GM12878 (cell line): ENCODE measurements around the gene TNFRSF8. TPM values are rescaled to one million over a fixed set of nuclear protein-coding genes. Genes with fewer than 3 reads are reported as not detected.

Experiments used
- ATF7 ChIP-seq: fragments of 450-650 bp; IDR thresholded peaks from 2 replicates; pipeline ENCODE4 v1.6.1; 2016; ENCODE audit warnings: low read depth, mild to moderate bottlenecking
- CBX3 ChIP-seq: fragments of 200-600 bp; sonication (generic); IDR thresholded peaks from 2 replicates; pipeline ENCODE4 v1.6.1; 2016; ENCODE audit warnings: low read depth, borderline replicate concordance
- CHD2 ChIP-seq: IDR thresholded peaks from 2 replicates; pipeline ENCODE4 v1.6.1; 2011; ENCODE audit warnings: low read depth, low read length, improper control_type of control experiment, borderline replicate concordance
- CREB1 ChIP-seq: IDR thresholded peaks from 2 replicates; pipeline ENCODE4 v1.6.1; 2012; ENCODE audit warnings: low read depth, mild to moderate bottlenecking, inconsistent platforms
- CREM ChIP-seq: IDR thresholded peaks from 2 replicates; pipeline ENCODE4 v1.6.1; 2014; ENCODE audit warnings: antibody characterized with exemption, low read depth
- DPF2 ChIP-seq: fragments of 450-650 bp; IDR thresholded peaks from 2 replicates; pipeline ENCODE4 v1.6.1; 2017; ENCODE audit warnings: mild to moderate bottlenecking
- EGR1 ChIP-seq, 2 experiments: IDR thresholded peaks; 1 replicate in 1 of 2; 2 replicates in 1 of 2; pipeline ENCODE4 v1.6.1; 2011 to 2012; ENCODE audit warnings: low read depth in 2 of 2, low read length in 2 of 2, borderline replicate concordance in 1 of 2, mild to moderate bottlenecking in 1 of 2, moderate library complexity in 1 of 2
- LARP7 ChIP-seq: fragments of 450-650 bp; IDR thresholded peaks from 2 replicates; pipeline ENCODE4 v1.6.1; 2017; ENCODE audit warnings: mild to moderate bottlenecking
- MXI1 ChIP-seq: fragments of 150-350 bp; IDR thresholded peaks from 2 replicates; pipeline ENCODE4 v1.6.1; 2011; ENCODE audit warnings: low read depth, mild to moderate bottlenecking, inconsistent platforms, low read length, improper control_type of control experiment
- NBN ChIP-seq: fragments of 450-650 bp; IDR thresholded peaks from 2 replicates; pipeline ENCODE4 v1.6.1; 2016
- PAX8 ChIP-seq: fragments of 450-650 bp; IDR thresholded peaks from 2 replicates; pipeline ENCODE4 v1.6.1; 2017; ENCODE audit warnings: mild to moderate bottlenecking, moderate library complexity
- RBBP5 ChIP-seq: fragments of 200-600 bp; sonication (generic); conservative IDR thresholded peaks from 2 replicates; pipeline ENCODE4 v1.6.1; 2016
- SMC3 ChIP-seq: IDR thresholded peaks from 2 replicates; pipeline ENCODE4 v1.6.1; 2011; ENCODE audit warnings: low read length, improper control_type of control experiment, borderline replicate concordance
- SPI1 ChIP-seq: IDR thresholded peaks from 2 replicates; pipeline ENCODE4 v1.6.1; 2011; ENCODE audit warnings: low read depth, mild to moderate bottlenecking, low read length, moderate library complexity, borderline replicate concordance; ENCODE audit not compliant: insufficient read depth
- TAF1 ChIP-seq: IDR thresholded peaks from 2 replicates; pipeline ENCODE4 v1.6.1; 2011; ENCODE audit warnings: mild to moderate bottlenecking, low read depth, low read length, borderline replicate concordance
- TARDBP ChIP-seq: IDR thresholded peaks from 2 replicates; pipeline ENCODE4 v1.6.1; 2016; ENCODE audit warnings: borderline replicate concordance
- YBX1 ChIP-seq: fragments of 450-650 bp; IDR thresholded peaks from 2 replicates; pipeline ENCODE4 v1.6.1; 2016; ENCODE audit warnings: antibody characterized with exemption
- YY1 ChIP-seq: IDR thresholded peaks from 2 replicates; pipeline ENCODE4 v1.6.1; 2011; ENCODE audit warnings: low read depth, mild to moderate bottlenecking, low read length
- ZNF274 ChIP-seq: IDR thresholded peaks from one replicate; pipeline ENCODE4 v1.8.0; 2011; ENCODE audit not compliant: insufficient read length, insufficient read depth
- polyA plus RNA-seq, 11 experiments: library from polyadenylated mRNA; depleted of rRNA in 4 of 11; unstranded in 6 of 11; stranded (reverse) in 5 of 11; fragments of >200 nt; fragmentation: Nextera tagmentation in 4 of 11; fragmentation: Illumina TruSeq in 1 of 11; extraction: Ambion mirVana in 4 of 11; extraction: Trizol in 1 of 11; gene quantifications; 1 replicate in 1 of 11; 2 replicates in 10 of 11; pipeline versions ENCODE4 v1.2.1 to v1.2.3, GENCODE V29; 2011 to 2016; ENCODE audit warnings: inconsistent platforms in 2 of 11, missing spikeins in 2 of 11, low read depth in 1 of 11
- total RNA-seq, 4 experiments: library from RNA; depleted of rRNA in 3 of 4; stranded (reverse); fragments of >200 nt in 3 of 4; fragmentation: Illumina TruSeq in 1 of 4; extraction: Trizol in 1 of 4; gene quantifications; 2 replicates each; pipeline versions ENCODE4 v1.2.1 to v1.2.3, GENCODE V29; 2013 to 2021
- TF ChIP-seq, protein P1 (sequence below): fragments of 450-650 bp; IDR thresholded peaks from 2 replicates; pipeline ENCODE4 v1.6.1; 2018; ENCODE audit warnings: borderline replicate concordance, mild to moderate bottlenecking; ENCODE audit not compliant: partially characterized antibody
- TF ChIP-seq, protein P2 (sequence below): fragments of 450-650 bp; formaldehyde crosslinking; IDR thresholded peaks from 2 replicates; pipeline ENCODE4 v1.4.0; 2022; ENCODE audit warnings: mild to moderate bottlenecking, moderate library complexity
- TF ChIP-seq, protein P3 (sequence below): fragments of 150-350 bp; IDR thresholded peaks from 2 replicates; pipeline ENCODE4 v1.6.1; 2016; ENCODE audit warnings: low read depth, low read length
- TF ChIP-seq, protein P4 (sequence below): fragments of 450-650 bp; IDR thresholded peaks from 2 replicates; pipeline ENCODE4 v1.6.1; 2016; ENCODE audit warnings: mild to moderate bottlenecking

TNFRSF8 gene
- total and polyA plus RNA-seq, 10 of the 15 experiments (the other 5 are each of a cell fraction or from before 2014, with no cell fraction given): 9.8 to 114 (median 58.8) TPM

DNA sequence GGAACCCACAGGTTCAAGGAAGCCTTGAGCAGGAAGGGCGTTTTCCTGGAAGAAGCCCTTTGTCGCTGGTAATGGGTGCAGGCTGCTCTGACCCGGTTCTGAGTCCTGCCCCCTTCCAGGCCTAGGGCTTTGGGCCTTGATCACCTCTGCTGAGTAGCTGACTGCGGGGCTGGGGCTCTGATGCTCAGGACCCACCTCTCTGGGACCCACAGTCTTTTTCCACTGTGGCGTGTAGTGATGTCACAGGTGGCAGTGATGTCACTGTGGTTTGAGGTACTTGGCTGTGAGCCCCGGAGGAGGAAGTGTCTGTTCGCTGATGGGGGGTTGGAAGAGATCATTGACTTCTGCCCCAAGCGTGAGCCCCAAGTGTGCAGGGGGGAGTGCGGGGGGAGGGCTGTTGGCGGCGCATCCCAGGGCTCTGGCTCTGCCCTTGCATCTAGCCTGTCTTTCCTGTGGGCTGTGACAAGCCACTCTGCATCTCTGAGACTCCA is 110.6 kb downstream of the TNFRSF8 start (continued):
- TF ChIP-seq, protein P1, sequence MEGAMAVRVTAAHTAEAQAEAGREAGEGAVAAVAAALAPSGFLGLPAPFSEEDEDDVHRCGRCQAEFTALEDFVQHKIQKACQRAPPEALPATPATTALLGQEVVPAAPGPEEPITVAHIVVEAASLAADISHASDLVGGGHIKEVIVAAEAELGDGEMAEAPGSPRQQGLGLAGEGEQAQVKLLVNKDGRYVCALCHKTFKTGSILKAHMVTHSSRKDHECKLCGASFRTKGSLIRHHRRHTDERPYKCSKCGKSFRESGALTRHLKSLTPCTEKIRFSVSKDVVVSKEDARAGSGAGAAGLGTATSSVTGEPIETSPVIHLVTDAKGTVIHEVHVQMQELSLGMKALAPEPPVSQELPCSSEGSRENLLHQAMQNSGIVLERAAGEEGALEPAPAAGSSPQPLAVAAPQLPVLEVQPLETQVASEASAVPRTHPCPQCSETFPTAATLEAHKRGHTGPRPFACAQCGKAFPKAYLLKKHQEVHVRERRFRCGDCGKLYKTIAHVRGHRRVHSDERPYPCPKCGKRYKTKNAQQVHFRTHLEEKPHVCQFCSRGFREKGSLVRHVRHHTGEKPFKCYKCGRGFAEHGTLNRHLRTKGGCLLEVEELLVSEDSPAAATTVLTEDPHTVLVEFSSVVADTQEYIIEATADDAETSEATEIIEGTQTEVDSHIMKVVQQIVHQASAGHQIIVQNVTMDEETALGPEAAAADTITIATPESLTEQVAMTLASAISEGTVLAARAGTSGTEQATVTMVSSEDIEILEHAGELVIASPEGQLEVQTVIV: no peak
- TF ChIP-seq TAF1 (no peak), CBX3 (no peak), PAX8 (no peak), SPI1 (peak; percentile 70; the same call in 1 of the 2 replicates), DPF2 (peak; percentile 72), CHD2 (peak; percentile 46; the same call in 1 of the 2 replicates), ATF7 (peak; percentile 90), SMC3 (no peak), YBX1 (no peak), ZNF274 (no peak), LARP7 (no peak), YY1 (no peak), RBBP5 (no peak), CREB1 (peak; percentile 97), CREM (peak; percentile 95), TARDBP (no peak), MXI1 (no peak), EGR1 (IDR thresholded peaks at IDR 0.05; ENCODE audit: borderline replicate concordance in 1 of 2, low read depth in 2 of 2, low read length in 2 of 2) (no peak), NBN (peak; percentile 58; the same call in 1 of the 2 replicates)
- TF ChIP-seq, protein P2, sequence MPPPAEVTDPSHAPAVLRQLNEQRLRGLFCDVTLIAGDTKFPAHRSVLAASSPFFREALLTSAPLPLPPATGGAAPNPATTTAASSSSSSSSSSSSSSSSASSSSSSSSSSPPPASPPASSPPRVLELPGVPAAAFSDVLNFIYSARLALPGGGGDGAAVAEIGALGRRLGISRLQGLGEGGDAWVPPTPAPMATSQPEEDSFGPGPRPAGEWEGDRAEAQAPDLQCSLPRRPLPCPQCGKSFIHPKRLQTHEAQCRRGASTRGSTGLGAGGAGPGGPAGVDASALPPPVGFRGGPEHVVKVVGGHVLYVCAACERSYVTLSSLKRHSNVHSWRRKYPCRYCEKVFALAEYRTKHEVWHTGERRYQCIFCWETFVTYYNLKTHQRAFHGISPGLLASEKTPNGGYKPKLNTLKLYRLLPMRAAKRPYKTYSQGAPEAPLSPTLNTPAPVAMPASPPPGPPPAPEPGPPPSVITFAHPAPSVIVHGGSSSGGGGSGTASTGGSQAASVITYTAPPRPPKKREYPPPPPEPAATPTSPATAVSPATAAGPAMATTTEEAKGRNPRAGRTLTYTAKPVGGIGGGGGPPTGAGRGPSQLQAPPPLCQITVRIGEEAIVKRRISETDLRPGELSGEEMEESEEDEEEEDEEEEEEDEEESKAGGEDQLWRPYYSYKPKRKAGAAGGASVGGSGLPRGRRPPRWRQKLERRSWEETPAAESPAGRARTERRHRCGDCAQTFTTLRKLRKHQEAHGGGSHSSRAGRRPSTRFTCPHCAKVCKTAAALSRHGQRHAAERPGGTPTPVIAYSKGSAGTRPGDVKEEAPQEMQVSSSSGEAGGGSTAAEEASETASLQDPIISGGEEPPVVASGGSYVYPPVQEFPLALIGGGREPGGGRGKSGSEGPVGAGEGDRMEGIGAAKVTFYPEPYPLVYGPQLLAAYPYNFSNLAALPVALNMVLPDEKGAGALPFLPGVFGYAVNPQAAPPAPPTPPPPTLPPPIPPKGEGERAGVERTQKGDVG (CRISPR knock-in tag): no peak
- TF ChIP-seq, protein P3, sequence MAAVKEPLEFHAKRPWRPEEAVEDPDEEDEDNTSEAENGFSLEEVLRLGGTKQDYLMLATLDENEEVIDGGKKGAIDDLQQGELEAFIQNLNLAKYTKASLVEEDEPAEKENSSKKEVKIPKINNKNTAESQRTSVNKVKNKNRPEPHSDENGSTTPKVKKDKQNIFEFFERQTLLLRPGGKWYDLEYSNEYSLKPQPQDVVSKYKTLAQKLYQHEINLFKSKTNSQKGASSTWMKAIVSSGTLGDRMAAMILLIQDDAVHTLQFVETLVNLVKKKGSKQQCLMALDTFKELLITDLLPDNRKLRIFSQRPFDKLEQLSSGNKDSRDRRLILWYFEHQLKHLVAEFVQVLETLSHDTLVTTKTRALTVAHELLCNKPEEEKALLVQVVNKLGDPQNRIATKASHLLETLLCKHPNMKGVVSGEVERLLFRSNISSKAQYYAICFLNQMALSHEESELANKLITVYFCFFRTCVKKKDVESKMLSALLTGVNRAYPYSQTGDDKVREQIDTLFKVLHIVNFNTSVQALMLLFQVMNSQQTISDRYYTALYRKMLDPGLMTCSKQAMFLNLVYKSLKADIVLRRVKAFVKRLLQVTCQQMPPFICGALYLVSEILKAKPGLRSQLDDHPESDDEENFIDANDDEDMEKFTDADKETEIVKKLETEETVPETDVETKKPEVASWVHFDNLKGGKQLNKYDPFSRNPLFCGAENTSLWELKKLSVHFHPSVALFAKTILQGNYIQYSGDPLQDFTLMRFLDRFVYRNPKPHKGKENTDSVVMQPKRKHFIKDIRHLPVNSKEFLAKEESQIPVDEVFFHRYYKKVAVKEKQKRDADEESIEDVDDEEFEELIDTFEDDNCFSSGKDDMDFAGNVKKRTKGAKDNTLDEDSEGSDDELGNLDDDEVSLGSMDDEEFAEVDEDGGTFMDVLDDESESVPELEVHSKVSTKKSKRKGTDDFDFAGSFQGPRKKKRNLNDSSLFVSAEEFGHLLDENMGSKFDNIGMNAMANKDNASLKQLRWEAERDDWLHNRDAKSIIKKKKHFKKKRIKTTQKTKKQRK: no peak
- TF ChIP-seq, protein P4, sequence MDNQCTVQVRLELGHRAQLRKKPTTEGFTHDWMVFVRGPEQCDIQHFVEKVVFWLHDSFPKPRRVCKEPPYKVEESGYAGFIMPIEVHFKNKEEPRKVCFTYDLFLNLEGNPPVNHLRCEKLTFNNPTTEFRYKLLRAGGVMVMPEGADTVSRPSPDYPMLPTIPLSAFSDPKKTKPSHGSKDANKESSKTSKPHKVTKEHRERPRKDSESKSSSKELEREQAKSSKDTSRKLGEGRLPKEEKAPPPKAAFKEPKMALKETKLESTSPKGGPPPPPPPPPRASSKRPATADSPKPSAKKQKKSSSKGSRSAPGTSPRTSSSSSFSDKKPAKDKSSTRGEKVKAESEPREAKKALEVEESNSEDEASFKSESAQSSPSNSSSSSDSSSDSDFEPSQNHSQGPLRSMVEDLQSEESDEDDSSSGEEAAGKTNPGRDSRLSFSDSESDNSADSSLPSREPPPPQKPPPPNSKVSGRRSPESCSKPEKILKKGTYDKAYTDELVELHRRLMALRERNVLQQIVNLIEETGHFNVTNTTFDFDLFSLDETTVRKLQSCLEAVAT: peak; percentile 37; the same call in 1 of the 2 replicates
